ENCODE data around the gene GLI2.

DNA sequence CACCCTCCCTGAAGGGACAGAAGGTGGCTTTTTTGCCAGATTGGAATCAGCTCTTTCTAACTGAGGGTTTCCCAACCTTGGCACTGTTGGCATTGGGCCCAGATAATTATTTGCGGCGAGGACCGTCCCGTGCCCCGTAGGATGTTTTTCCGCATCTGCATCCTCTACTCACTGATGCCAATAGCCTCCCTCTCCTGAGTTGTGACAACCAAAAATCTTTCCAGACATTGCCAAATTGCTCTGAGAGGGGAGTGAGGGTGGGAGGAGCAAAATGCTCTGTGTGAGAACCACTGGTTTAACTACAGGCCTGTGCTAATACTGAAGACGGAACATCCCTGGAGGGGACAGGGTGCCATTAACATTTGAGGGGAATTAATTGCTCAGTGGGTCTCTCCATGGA, 33.6 kb upstream of the GLI2 start:
- TF ChIP-seq, protein P1, sequence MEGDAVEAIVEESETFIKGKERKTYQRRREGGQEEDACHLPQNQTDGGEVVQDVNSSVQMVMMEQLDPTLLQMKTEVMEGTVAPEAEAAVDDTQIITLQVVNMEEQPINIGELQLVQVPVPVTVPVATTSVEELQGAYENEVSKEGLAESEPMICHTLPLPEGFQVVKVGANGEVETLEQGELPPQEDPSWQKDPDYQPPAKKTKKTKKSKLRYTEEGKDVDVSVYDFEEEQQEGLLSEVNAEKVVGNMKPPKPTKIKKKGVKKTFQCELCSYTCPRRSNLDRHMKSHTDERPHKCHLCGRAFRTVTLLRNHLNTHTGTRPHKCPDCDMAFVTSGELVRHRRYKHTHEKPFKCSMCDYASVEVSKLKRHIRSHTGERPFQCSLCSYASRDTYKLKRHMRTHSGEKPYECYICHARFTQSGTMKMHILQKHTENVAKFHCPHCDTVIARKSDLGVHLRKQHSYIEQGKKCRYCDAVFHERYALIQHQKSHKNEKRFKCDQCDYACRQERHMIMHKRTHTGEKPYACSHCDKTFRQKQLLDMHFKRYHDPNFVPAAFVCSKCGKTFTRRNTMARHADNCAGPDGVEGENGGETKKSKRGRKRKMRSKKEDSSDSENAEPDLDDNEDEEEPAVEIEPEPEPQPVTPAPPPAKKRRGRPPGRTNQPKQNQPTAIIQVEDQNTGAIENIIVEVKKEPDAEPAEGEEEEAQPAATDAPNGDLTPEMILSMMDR (IDR thresholded peaks at IDR 0.05) = no peak
- TF ChIP-seq POLR2A (IDR thresholded peaks at IDR 0.05) (no peak), EP300 (IDR thresholded peaks at IDR 0.05) (no peak)
